ENCODE results near the gene MARCKS. TPM values are rescaled to one million over a fixed set of nuclear protein-coding genes. Genes with fewer than 3 reads are reported as not detected.

MARCKS gene
- 1 to 10 TPM; 2.6 to 8.4 (median 3.1) TPM for total RNA-seq

DNA sequence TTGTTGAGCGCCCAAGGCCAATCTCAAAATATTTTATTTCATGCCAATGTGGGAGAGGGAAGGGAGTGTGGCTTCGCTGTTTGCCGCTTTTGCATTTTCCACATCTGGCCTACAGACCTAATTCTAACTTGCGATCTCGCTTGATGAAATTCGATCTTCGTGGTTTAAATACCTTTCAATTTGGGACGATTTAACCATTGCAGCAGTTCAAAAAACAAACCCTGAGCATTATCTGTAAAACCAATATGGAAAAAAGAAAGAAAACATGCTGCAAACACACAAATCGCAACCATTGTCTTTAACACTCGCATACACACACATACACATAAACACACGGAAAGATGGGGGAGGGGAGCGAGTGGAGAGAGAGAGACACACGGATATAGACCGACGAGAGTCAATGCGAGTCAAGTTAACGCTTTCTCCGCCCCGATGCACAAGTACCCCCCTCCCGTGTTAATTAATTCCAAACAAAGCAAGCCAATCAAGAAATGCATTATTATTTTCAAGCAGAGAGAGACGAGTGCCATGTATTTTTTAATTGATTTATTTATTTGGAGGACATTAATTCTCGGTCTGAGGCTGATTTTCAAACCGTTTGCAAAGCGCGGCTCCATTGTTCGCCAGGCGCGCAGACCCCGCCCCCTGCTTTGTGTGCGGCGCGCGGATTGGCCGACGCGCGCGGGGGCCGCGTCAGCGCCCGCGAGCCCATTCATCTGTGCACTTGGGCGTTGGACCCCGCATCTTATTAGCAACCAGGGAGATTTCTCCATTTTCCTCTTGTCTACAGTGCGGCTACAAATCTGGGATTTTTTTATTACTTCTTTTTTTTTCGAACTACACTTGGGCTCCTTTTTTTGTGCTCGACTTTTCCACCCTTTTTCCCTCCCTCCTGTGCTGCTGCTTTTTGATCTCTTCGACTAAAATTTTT lies at the start of gene MARCKS:
TSS of gene MARCKS (plus strand) at position 721 of the 931 bp plus-strand sequence. CDS start 401 bp downstream, outside the sequence.
- H3K4me3 Mint-ChIP-seq: no peak within 1 kb of the TSS
- peaks cover 54% of the 10 kb centered on the region for H3K27me3 Mint-ChIP-seq (ENCODE audit: low read depth)
- H3K9me3 Mint-ChIP-seq: peaks cover 3% of the 10 kb centered on the region
- H3K4me1 Mint-ChIP-seq (ENCODE audit: low read depth): peaks cover 29% of the 10 kb centered on the region
- ATAC-seq: peak; percentile 32 to 41
- no peaks in the 10 kb centered on the region for H3K36me3 Mint-ChIP-seq (ENCODE audit: insufficient read depth)
- no peak for DNase-seq

GRCh38 chr6:113809826-113810225 lies 47.3 kb upstream of the MARCKS start:
- Mint-ChIP-seq H3K4me3 (no peak overlapping the region), H3K4me1 (ENCODE audit: low read depth) (peaks cover 4% of the 10 kb centered on the region), H3K36me3 (ENCODE audit: insufficient read depth) (no peaks in the 10 kb centered on the region), H3K9me3 (no peaks in the 10 kb centered on the region), H3K27me3 (ENCODE audit: low read depth) (peaks cover 2% of the 10 kb centered on the region)
- ATAC-seq: no peak
- DNase-seq: no peak

DNA sequence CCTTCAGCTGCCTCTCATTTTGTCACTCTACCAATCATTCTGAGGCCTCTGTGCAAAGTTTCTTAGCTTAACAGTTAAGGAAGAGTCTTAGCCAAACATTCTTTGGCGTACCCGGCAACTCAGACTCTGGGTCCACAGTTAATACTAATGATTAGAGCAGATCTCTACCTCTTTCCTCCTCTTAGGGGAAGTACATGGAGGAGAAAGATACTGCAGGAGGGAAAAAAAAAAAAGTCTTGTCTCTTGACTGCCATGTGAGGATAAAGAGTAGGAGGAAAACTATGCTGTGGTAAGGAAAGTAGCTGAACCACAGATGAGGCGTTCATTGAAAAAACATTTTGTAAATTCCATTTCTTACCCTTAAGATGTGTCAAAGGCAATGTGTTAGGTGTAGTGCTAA lies 44.0 kb upstream of the MARCKS start:
- Mint-ChIP-seq H3K4me1 (ENCODE audit: low read depth) (peaks cover 4% of the 10 kb centered on the region), H3K9me3 (no peaks in the 10 kb centered on the region), H3K36me3 (ENCODE audit: insufficient read depth) (no peaks in the 10 kb centered on the region), H3K27me3 (ENCODE audit: low read depth) (peaks cover 4% of the 10 kb centered on the region), H3K4me3 (no peak overlapping the region)
- ATAC-seq (no peak), DNase-seq (no peak)

- Mint-ChIP-seq H3K9me3 (no peaks in the 10 kb centered on the region), H3K27me3 (ENCODE audit: low read depth) (peaks cover 15% of the 10 kb centered on the region), H3K4me1 (ENCODE audit: low read depth) (no peaks in the 10 kb centered on the region), H3K36me3 (ENCODE audit: insufficient read depth) (no peaks in the 10 kb centered on the region), H3K4me3 (no peak overlapping the region)
- no peak for ATAC-seq
- DNase-seq: no peak
Observed at GRCh38 chr6:113818578-113818977, 38.6 kb upstream of the MARCKS start.

DNA sequence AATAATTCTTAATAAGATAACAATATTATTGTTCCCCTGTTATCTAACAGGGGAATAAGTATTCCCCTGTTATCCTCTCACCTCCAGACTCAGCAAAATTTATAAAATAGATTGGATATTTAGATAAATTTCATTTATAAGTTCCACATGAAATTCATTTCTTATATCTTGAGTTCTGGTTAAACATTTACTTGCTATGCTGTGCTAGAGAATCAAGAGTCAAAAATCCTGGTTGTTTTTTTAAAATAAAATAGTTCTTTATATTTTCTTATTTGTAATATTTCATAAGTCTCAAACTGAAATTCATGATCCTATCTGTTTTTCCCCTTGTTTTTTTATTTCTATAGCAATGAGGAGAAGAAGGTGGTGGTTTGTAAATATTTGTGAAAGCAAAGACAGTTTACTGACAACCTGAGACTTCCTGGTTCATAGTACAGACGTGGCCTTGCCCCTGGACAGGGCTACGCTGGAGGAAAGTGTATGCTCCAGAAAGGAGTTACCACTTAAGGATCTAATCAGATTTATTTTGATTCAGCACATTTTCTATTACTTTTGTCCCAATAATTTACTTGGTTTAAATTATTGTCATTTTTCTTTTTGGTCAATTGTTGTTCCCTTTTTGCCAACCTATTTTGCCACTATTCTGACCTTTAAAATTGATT lies 37.8 kb upstream of the MARCKS start:
- Mint-ChIP-seq H3K9me3 (no peaks in the 10 kb centered on the region), H3K4me1 (ENCODE audit: low read depth) (no peaks in the 10 kb centered on the region), H3K36me3 (ENCODE audit: insufficient read depth) (no peaks in the 10 kb centered on the region)

DNA sequence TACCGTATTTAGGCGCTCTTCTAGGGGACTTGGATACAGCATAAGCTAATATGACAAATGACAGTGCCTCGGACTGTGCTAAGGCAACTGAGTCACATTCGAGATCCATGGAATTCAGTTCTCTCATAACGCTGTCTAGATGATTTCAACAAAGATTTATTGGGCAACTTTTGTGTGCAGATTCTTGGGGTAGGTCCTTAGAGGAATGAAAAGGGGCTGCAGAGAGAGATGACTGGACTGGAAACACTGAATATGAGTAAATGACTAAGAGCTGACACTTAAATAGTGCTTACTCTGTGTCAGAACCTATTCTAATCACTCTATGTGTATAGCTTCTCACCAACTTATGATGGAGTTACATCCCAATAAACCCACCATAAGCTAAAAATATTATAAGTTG lies 36.4 kb upstream of the MARCKS start:
- H3K27me3 Mint-ChIP-seq (ENCODE audit: low read depth): peaks cover 13% of the 10 kb centered on the region
- H3K4me1 Mint-ChIP-seq (ENCODE audit: low read depth): no peaks in the 10 kb centered on the region
- no peaks in the 10 kb centered on the region for H3K9me3 Mint-ChIP-seq
- no peaks in the 10 kb centered on the region for H3K36me3 Mint-ChIP-seq (ENCODE audit: insufficient read depth)
- DNase-seq: no peak
- ATAC-seq: no peak
- no peak overlapping the region for H3K4me3 Mint-ChIP-seq

More for the DNA sequence above, 37.8 kb upstream of the MARCKS start:
- Mint-ChIP-seq H3K4me3 (no peak overlapping the region), H3K27me3 (ENCODE audit: low read depth) (peaks cover 13% of the 10 kb centered on the region)
- no peak for DNase-seq
- no peak for ATAC-seq

DNA sequence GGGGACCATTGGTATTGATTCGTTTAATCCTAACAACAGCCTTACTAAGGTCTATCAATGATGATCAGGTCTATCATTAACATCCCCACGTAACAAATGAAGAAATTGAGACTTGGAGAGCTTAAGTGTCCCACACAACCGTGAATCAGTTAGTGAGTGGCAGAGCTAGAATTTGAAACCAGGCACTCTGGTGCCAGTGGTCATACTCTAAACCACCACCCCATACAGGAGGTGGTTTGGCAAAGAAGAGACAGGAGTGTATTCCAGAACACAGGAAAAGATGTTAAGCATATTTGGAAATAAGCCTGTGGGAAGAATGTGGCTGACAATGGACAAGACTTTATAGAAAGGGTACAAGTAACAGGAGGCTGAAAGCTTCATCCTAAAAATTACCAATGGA lies 35.7 kb upstream of the MARCKS start:
- H3K27me3 Mint-ChIP-seq (ENCODE audit: low read depth): peaks cover 13% of the 10 kb centered on the region
- H3K9me3 Mint-ChIP-seq: no peaks in the 10 kb centered on the region
- no peak for ATAC-seq
- DNase-seq: no peak
- H3K36me3 Mint-ChIP-seq (ENCODE audit: insufficient read depth): no peaks in the 10 kb centered on the region
- no peaks in the 10 kb centered on the region for H3K4me1 Mint-ChIP-seq (ENCODE audit: low read depth)
- H3K4me3 Mint-ChIP-seq: no peak overlapping the region

- DNase-seq: no peak
- no peaks in the 10 kb centered on the region for H3K9me3 Mint-ChIP-seq
- no peaks in the 10 kb centered on the region for H3K4me1 Mint-ChIP-seq (ENCODE audit: low read depth)
- no peak overlapping the region for H3K4me3 Mint-ChIP-seq
- H3K36me3 Mint-ChIP-seq (ENCODE audit: insufficient read depth): no peaks in the 10 kb centered on the region
- no peak for ATAC-seq
- peaks cover 12% of the 10 kb centered on the region for H3K27me3 Mint-ChIP-seq (ENCODE audit: low read depth)
Observed at GRCh38 chr6:113823916-113824315, 33.2 kb upstream of the MARCKS start.

DNA sequence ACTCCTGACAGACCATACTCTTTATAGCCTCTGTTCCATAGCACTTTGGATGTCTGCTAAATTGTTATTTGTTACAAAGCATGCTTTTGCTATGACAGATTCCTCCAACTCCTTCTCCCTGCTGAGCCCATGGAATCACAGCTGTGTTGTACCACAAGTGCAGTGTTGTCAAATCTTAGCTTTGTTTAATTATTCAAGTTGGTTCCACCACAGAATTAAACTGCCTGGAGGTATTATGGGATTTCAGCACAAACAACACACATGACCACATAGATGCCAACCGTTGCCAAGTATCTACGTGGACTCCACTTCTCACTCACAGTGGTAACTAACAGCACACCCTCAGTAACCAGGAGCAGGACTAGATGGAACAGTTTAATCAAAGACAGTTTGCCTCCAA lies 32.7 kb upstream of the MARCKS start:
- ATAC-seq (no peak), DNase-seq (no peak)
- H3K4me1 Mint-ChIP-seq (ENCODE audit: low read depth): no peaks in the 10 kb centered on the region
- H3K9me3 Mint-ChIP-seq: no peaks in the 10 kb centered on the region
- no peaks in the 10 kb centered on the region for H3K36me3 Mint-ChIP-seq (ENCODE audit: insufficient read depth)
- H3K4me3 Mint-ChIP-seq: no peak overlapping the region
- peaks cover 13% of the 10 kb centered on the region for H3K27me3 Mint-ChIP-seq (ENCODE audit: low read depth)

GRCh38 chr6:113824866-113825265 lies 32.3 kb upstream of the MARCKS start:
- ATAC-seq: no peak
- H3K4me3 Mint-ChIP-seq: no peak overlapping the region
- H3K36me3 Mint-ChIP-seq (ENCODE audit: insufficient read depth): no peaks in the 10 kb centered on the region
- no peaks in the 10 kb centered on the region for H3K4me1 Mint-ChIP-seq (ENCODE audit: low read depth)
- H3K9me3 Mint-ChIP-seq: no peaks in the 10 kb centered on the region
- peaks cover 16% of the 10 kb centered on the region for H3K27me3 Mint-ChIP-seq (ENCODE audit: low read depth)
- no peak for DNase-seq

DNA sequence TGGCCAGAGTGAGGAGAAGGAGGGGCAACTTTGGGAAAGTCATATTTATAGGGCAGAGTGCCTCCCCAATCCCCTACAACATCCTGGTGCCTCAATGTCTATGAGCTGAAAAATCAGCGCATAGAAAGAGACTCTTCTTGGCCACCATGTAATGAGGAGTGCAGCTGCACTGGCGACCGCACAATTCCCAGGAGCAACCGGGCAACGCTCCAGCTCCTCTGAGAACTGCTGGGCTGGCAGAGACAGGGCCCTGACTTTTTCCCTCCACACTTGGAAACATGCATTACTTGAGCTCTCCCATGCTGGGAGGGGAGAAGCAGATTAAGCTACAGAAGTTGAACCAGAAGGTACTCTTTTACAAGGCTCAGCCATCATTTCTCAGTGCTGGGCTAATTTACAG lies 31.4 kb upstream of the MARCKS start:
- H3K4me1 Mint-ChIP-seq (ENCODE audit: low read depth): no peaks in the 10 kb centered on the region
- ATAC-seq (no peak), DNase-seq (no peak)
- peaks cover 15% of the 10 kb centered on the region for H3K27me3 Mint-ChIP-seq (ENCODE audit: low read depth)
- no peak overlapping the region for H3K4me3 Mint-ChIP-seq
- no peaks in the 10 kb centered on the region for H3K36me3 Mint-ChIP-seq (ENCODE audit: insufficient read depth)
- no peaks in the 10 kb centered on the region for H3K9me3 Mint-ChIP-seq

- Mint-ChIP-seq H3K36me3 (ENCODE audit: insufficient read depth) (no peaks in the 10 kb centered on the region), H3K4me1 (ENCODE audit: low read depth) (no peaks in the 10 kb centered on the region), H3K9me3 (no peaks in the 10 kb centered on the region), H3K4me3 (no peak overlapping the region), H3K27me3 (ENCODE audit: low read depth) (peaks cover 13% of the 10 kb centered on the region)
- ATAC-seq (no peak), DNase-seq (no peak)
Observed at GRCh38 chr6:113828984-113829695, 28.0 kb upstream of the MARCKS start.

GRCh38 chr6:113829696-113830045 lies 27.5 kb upstream of the MARCKS start:
- Mint-ChIP-seq H3K9me3 (no peaks in the 10 kb centered on the region), H3K36me3 (ENCODE audit: insufficient read depth) (no peaks in the 10 kb centered on the region), H3K4me3 (no peak overlapping the region), H3K4me1 (ENCODE audit: low read depth) (no peaks in the 10 kb centered on the region), H3K27me3 (ENCODE audit: low read depth) (peaks cover 13% of the 10 kb centered on the region)
- DNase-seq (no peak), ATAC-seq (no peak)

DNA sequence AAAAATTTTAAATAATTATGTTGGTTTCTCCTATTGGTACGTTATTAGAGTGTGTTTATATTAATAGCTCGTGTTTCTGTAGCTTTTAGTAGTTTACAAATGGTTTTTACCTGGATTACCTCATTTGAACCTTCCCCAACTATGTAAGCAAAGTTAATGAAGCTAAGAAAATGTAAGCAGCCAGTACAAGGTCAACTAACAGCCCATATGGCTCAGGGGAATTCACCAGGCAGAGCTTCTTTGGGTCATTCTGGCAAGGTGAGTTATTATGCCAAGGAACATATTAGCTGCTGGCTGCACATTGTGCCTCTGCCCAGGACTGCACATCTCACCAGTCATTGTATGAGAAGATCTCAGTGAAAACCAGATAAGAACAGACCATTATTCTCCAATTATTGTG lies 27.0 kb upstream of the MARCKS start:
- DNase-seq: no peak
- Mint-ChIP-seq H3K9me3 (no peaks in the 10 kb centered on the region), H3K36me3 (ENCODE audit: insufficient read depth) (no peaks in the 10 kb centered on the region), H3K4me1 (ENCODE audit: low read depth) (no peaks in the 10 kb centered on the region), H3K27me3 (ENCODE audit: low read depth) (peaks cover 13% of the 10 kb centered on the region), H3K4me3 (no peak overlapping the region)
- no peak for ATAC-seq

Data from activated T-cell treated with anti-CD3 and anti-CD28 coated beads, Interleukin-2, amount 50 U/mL, for 4 hours (primary cell).